Caco-2 (cell line): ENCODE measurements around the gene GP5. TPM values are rescaled to one million over a fixed set of nuclear protein-coding genes. Genes with fewer than 3 reads are reported as not detected.
A peak's percentile ranks its signal among the peaks of the same experiment; 100 is the strongest.

ENCODE experiments used
- BruUV-seq: library from RNA; stranded (reverse); fragments of 400-500 nt; replicated peaks from 2 replicates; lab custom pipeline; 2021; lab: Mats Ljungman, UMichigan
- CTCF ChIA-PET: fragments of 300-600 bp; sonication (Branson Sonifier 250); formaldehyde crosslinking; loops from one replicate; lab custom pipeline; 2022; ENCODE audit warnings: antibody characterized with exemption; lab: Charles Lee
- POLR2A ChIA-PET: fragments of 300-600 bp; sonication (Branson Sonifier 250); formaldehyde crosslinking; loops from one replicate; lab custom pipeline; 2022; ENCODE audit warnings: antibody characterized with exemption; lab: Charles Lee
- DNase-seq, 2 experiments: peaks; one replicate each; pipeline versions ENCODE4 v3.0.0 to v3.0.0-alpha.2; 2020 to 2022
- H3K27me3 ChIP-seq: replicated peaks from 2 replicates; pipeline ENCODE4 v1.6.0; 2011; ENCODE audit warnings: low read length; ENCODE audit not compliant: control insufficient read depth, insufficient read depth
- H3K36me3 ChIP-seq: 2 replicates; pipeline ENCODE4 v1.5.1; 2011; ENCODE audit warnings: low read length; ENCODE audit not compliant: control insufficient read depth, insufficient read depth
- H3K4me1 ChIP-seq: fragments of 250-450 bp; sonication (Bioruptor Pico); 2 replicates; pipeline ENCODE4 v1.5.1; 2020; ENCODE audit warnings: mild to moderate bottlenecking
- H3K4me3 ChIP-seq: 2 replicates; pipeline ENCODE4 v1.5.1; 2011; ENCODE audit warnings: low read depth, mild to moderate bottlenecking, control low read depth, low read length
- H3K9me3 ChIP-seq: fragments of 250-450 bp; sonication (Bioruptor Pico); 2 replicates; pipeline ENCODE4 v1.5.1; 2020; ENCODE audit warnings: mild to moderate bottlenecking, moderate library complexity
- H3K27ac Mint-ChIP-seq: one replicate; pipeline ENCODE4 v1.8.0; 2022; ENCODE audit warnings: mixed read lengths; ENCODE audit not compliant: unreplicated experiment
- H3K27me3 Mint-ChIP-seq: one replicate; pipeline ENCODE4 v1.8.0; 2022; ENCODE audit warnings: mixed read lengths; ENCODE audit not compliant: insufficient read depth, unreplicated experiment
- H3K36me3 Mint-ChIP-seq: one replicate; pipeline ENCODE4 v1.8.0; 2022; ENCODE audit warnings: mild to moderate bottlenecking, mixed read lengths; ENCODE audit not compliant: insufficient read depth, unreplicated experiment
- H3K4me1 Mint-ChIP-seq: one replicate; pipeline ENCODE4 v1.8.0; 2022; ENCODE audit warnings: low read depth, mixed read lengths; ENCODE audit not compliant: unreplicated experiment
- H3K4me3 Mint-ChIP-seq: one replicate; pipeline ENCODE4 v1.8.0; 2022; ENCODE audit warnings: mild to moderate bottlenecking, moderate library complexity, mixed read lengths; ENCODE audit not compliant: unreplicated experiment
- H3K9me3 Mint-ChIP-seq: one replicate; pipeline ENCODE4 v1.8.0; 2022; ENCODE audit warnings: mixed read lengths; ENCODE audit not compliant: unreplicated experiment
- CTCF ChIP-seq, 2 experiments: fragments of 200-600 bp in 1 of 2; IDR thresholded peaks; 1 replicate in 1 of 2; 2 replicates in 1 of 2; pipeline versions ENCODE4 v1.5.1 to v1.8.0; 2011 to 2022; ENCODE audit warnings: antibody characterized with exemption in 1 of 2, control low read depth in 1 of 2, inconsistent platforms in 1 of 2, low read depth in 1 of 2, low read length in 1 of 2, mild to moderate bottlenecking in 1 of 2, moderate library complexity in 1 of 2; ENCODE audit not compliant: insufficient read depth in 1 of 2, severe bottlenecking in 1 of 2, unreplicated experiment in 1 of 2
- intact Hi-C: fragments of 100-400 bp; cut with micrococcal nuclease; formaldehyde crosslinking; loops from one replicate; pipeline ENCODE4 v1.10.0; 2022; ENCODE audit not compliant: unreplicated experiment
- total RNA-seq: library from RNA; stranded (reverse); gene quantifications from 2 replicates; pipeline ENCODE4 v1.2.3, GENCODE V29; 2022

Gene GP5
- total RNA-seq, 1 experiment from 2014 or later, result 0.25 TPM

GRCh38 chr3:194379231-194379630 lies 19.8 kb downstream of the GP5 start:
- no peaks in the 10 kb centered on the region for H3K4me1 ChIP-seq
- no peaks in the 10 kb centered on the region for H3K27me3 Mint-ChIP-seq
- ChIA-PET CTCF (interaction anchor here (0.6 kb wide), 1 partner anchor 127 kb away, joined by 8 read pairs; no protein-coding TSS in a partner anchor), POLR2A (no interaction called here)
- H3K9me3 ChIP-seq, result no peaks in the 10 kb centered on the region
- intact Hi-C loops, result no loop called here
- H3K27ac Mint-ChIP-seq, result no peak overlapping the region
- no peaks in the 10 kb centered on the region for H3K4me1 Mint-ChIP-seq
- no peak for TF ChIP-seq CTCF (IDR thresholded peaks at IDR 0.05; ENCODE audit: insufficient read depth in 1 of 2, low read depth in 1 of 2, low read length in 1 of 2, severe bottlenecking in 1 of 2, unreplicated experiment in 1 of 2)
- no peak for DNase-seq
- H3K36me3 ChIP-seq, result no peaks in the 10 kb centered on the region
- no TSS peak for BruUV-seq
- no peak overlapping the region for H3K4me3 Mint-ChIP-seq
- H3K36me3 Mint-ChIP-seq, result no peaks in the 10 kb centered on the region
- no peaks in the 10 kb centered on the region for H3K27me3 ChIP-seq
- H3K9me3 Mint-ChIP-seq, result no peaks in the 10 kb centered on the region
- H3K4me3 ChIP-seq, result no peak overlapping the region

GRCh38 chr3:194377708-194378107 lies 21.4 kb downstream of the GP5 start:
- Mint-ChIP-seq H3K9me3 (no peaks in the 10 kb centered on the region), H3K36me3 (no peaks in the 10 kb centered on the region), H3K4me3 (no peak overlapping the region), H3K27ac (no peak overlapping the region), H3K27me3 (no peaks in the 10 kb centered on the region), H3K4me1 (no peaks in the 10 kb centered on the region)
- Histone ChIP-seq H3K27me3 (no peaks in the 10 kb centered on the region), H3K4me1 (no peaks in the 10 kb centered on the region), H3K4me3 (no peak overlapping the region), H3K9me3 (no peaks in the 10 kb centered on the region), H3K36me3 (no peaks in the 10 kb centered on the region)
- POLR2A ChIA-PET, result no interaction called here
- intact Hi-C loops, result no loop called here
- DNase-seq, result peak in 1 of 2 experiments; percentile 1
- no peak for TF ChIP-seq CTCF (IDR thresholded peaks at IDR 0.05; ENCODE audit: insufficient read depth in 1 of 2, low read depth in 1 of 2, low read length in 1 of 2, severe bottlenecking in 1 of 2, unreplicated experiment in 1 of 2)
- CTCF ChIA-PET, result no interaction called here
- BruUV-seq, result no TSS peak

- Mint-ChIP-seq H3K27me3 (no peaks in the 10 kb centered on the region), H3K4me1 (no peaks in the 10 kb centered on the region), H3K36me3 (no peaks in the 10 kb centered on the region), H3K4me3 (no peak overlapping the region), H3K27ac (no peak overlapping the region), H3K9me3 (no peaks in the 10 kb centered on the region)
- TF ChIP-seq CTCF (IDR thresholded peaks at IDR 0.05; ENCODE audit: insufficient read depth in 1 of 2, low read depth in 1 of 2, low read length in 1 of 2, severe bottlenecking in 1 of 2, unreplicated experiment in 1 of 2), result no peak
- Histone ChIP-seq H3K4me1 (no peaks in the 10 kb centered on the region), H3K36me3 (no peaks in the 10 kb centered on the region), H3K27me3 (no peaks in the 10 kb centered on the region), H3K9me3 (no peaks in the 10 kb centered on the region), H3K4me3 (no peak overlapping the region)
- BruUV-seq, result no TSS peak
- intact Hi-C loops, result no loop called here
- POLR2A ChIA-PET, result no interaction called here
- CTCF ChIA-PET, result no interaction called here
- DNase-seq, result peak in 1 of 2 experiments; percentile 7
Measured at GRCh38 chr3:194376241-194376560, 22.9 kb downstream of the GP5 start.
